Spleen (tissue), 7 donors: ENCODE data around the gene PSG1.
"Not testable (repeated sequence)": the region's sequence is repeated elsewhere in the genome, so short reads cannot be mapped to it uniquely, and the experiment has no call there.

Source experiments
- CTCF ChIP-seq, 11 experiments: fragments of 200-600 bp in 7 of 11; fragments of 450-650 bp in 4 of 11; sonication (generic) in 4 of 11; IDR thresholded peaks in 8 of 11; conservative IDR thresholded peaks in 3 of 11; 1 replicate in 7 of 11; 2 replicates in 4 of 11; pipeline versions ENCODE4 v1.4.0 to v1.8.0; 2016 to 2021; ENCODE audit warnings: antibody characterized with exemption in 11 of 11, inconsistent platforms in 4 of 11, mild to moderate bottlenecking in 1 of 11
- POLR2A ChIP-seq, 3 donors: fragments of 450-650 bp; IDR thresholded peaks; one replicate each; pipeline ENCODE4 v1.5.1; 2017; ENCODE audit warnings: antibody characterized with exemption in 3 of 3, mild to moderate bottlenecking in 1 of 3
- POLR2AphosphoS5 ChIP-seq, 3 donors: sonication (generic); formaldehyde crosslinking; IDR thresholded peaks; one replicate each; pipeline ENCODE4 v1.5.1; 2017; ENCODE audit warnings: antibody characterized with exemption in 3 of 3
- donor health status: DM: no; HTN: no; CAD: no; lungs with moderate emphysema.
- donor health status: DM: no; HTN: no; CAD: no.
- donor health status: DM: no; HTN: no; CAD: no.

DNA sequence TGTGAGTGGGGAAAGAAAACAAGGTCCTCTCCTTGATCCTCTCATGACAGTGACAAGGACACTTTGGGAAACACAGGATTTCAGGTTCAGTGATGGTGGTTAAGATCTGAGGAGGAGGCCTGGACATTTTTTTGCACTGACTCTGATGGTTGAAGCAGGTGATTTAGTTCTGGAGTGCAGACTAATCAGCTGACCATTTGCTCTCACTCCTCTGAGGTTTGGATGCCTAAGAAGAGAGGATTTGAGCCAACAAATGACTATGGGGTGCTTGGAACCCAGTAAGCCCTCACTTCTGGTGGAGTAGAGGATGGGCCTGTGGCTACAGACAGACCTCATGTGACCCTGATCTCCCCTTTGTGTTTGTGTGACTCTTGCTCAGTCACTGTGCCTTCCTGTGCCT, 2.9 kb downstream of the PSG1 start:
- not testable (repeated sequence) for TF ChIP-seq CTCF (IDR thresholded peaks at IDR 0.05 in 8 of 11, conservative IDR thresholded peaks at IDR 0.05 in 3 of 11); POLR2A (IDR thresholded peaks at IDR 0.05); POLR2AphosphoS5 (IDR thresholded peaks at IDR 0.05)
